HEK293 (cell line): Measurements from ENCODE around the gene PLEKHM2.

Experiments
- CTCF ChIA-PET: fragments of 350-600 bp; formaldehyde crosslinking; extraction: SDS; loops from one replicate; lab custom pipeline; 2021; ENCODE audit warnings: antibody characterized with exemption; lab: Yijun Ruan, JAX
- POLR2A ChIA-PET: fragments of 300-600 bp; formaldehyde crosslinking; extraction: SDS; loops from one replicate; lab custom pipeline; 2020; ENCODE audit warnings: antibody characterized with exemption, inconsistent platforms; lab: Yijun Ruan, JAX
- H3K27ac ChIP-seq: fragments of 200-500 bp; sonication (Bioruptor generic); 2 replicates; pipeline ENCODE4 v1.5.1; 2014; ENCODE audit warnings: low read depth, low read length, control low read depth, inconsistent platforms; ENCODE audit errors: extremely low read depth
- H3K36me3 ChIP-seq, 2 experiments: fragments of 200-500 bp in 1 of 2; sonication (Bioruptor generic) in 1 of 2; 1 replicate in 1 of 2; 2 replicates in 1 of 2; pipeline ENCODE4 v1.5.1; 2014 to 2017; ENCODE audit warnings: inconsistent platforms in 2 of 2, low read length in 2 of 2; ENCODE audit not compliant: control insufficient read depth in 2 of 2, insufficient read depth in 1 of 2
- H3K4me1 ChIP-seq: fragments of 200-500 bp; sonication (Bioruptor generic); 2 replicates; pipeline ENCODE4 v1.5.1; 2014; ENCODE audit warnings: mild to moderate bottlenecking, low read length, inconsistent platforms; ENCODE audit not compliant: control insufficient read depth, insufficient read depth
- H3K4me3 ChIP-seq: 2 replicates; pipeline ENCODE4 v1.5.1; 2011; ENCODE audit warnings: low read depth, mild to moderate bottlenecking, control low read depth, low read length, moderate library complexity
- H3K9me3 ChIP-seq: fragments of 200-500 bp; sonication (Bioruptor generic); 2 replicates; pipeline ENCODE4 v1.5.1; 2014; ENCODE audit warnings: low read depth, low read length, inconsistent platforms; ENCODE audit not compliant: control insufficient read depth, insufficient read depth
- BCL11B ChIP-seq: fragments of 450-650 bp; formaldehyde crosslinking; IDR thresholded peaks from 2 replicates; pipeline ENCODE4 v1.5.1; 2016; ENCODE audit warnings: low read depth, missing biosample characterization, missing genetic modification characterization
- GFI1B ChIP-seq: fragments of 450-650 bp; formaldehyde crosslinking; IDR thresholded peaks from 2 replicates; pipeline ENCODE4 v1.5.1; 2016; ENCODE audit warnings: missing biosample characterization, missing genetic modification characterization
- HOXA7 ChIP-seq: sonication (generic); formaldehyde crosslinking; IDR thresholded peaks from 2 replicates; pipeline ENCODE4 v1.8.1; 2022; ENCODE audit warnings: missing genetic modification reagents, borderline replicate concordance
- KLF17 ChIP-seq: fragments of 450-650 bp; formaldehyde crosslinking; IDR thresholded peaks from 2 replicates; pipeline ENCODE4 v1.5.1; 2016; ENCODE audit warnings: missing biosample characterization, missing genetic modification characterization
- KLF9 ChIP-seq: fragments of 450-650 bp; formaldehyde crosslinking; IDR thresholded peaks from 2 replicates; pipeline ENCODE4 v1.5.1; 2016; ENCODE audit warnings: missing biosample characterization, missing genetic modification characterization, low read depth
- OSR2 ChIP-seq: fragments of 450-650 bp; formaldehyde crosslinking; IDR thresholded peaks from 2 replicates; pipeline ENCODE4 v1.5.1; 2016; ENCODE audit warnings: missing biosample characterization, missing genetic modification characterization
- PRDM4 ChIP-seq: fragments of 450-650 bp; formaldehyde crosslinking; IDR thresholded peaks from 2 replicates; pipeline ENCODE4 v1.5.1; 2017; ENCODE audit warnings: missing biosample characterization, missing genetic modification characterization
- ZBTB48 ChIP-seq: fragments of 450-650 bp; formaldehyde crosslinking; IDR thresholded peaks from 2 replicates; pipeline ENCODE4 v1.5.1; 2016; ENCODE audit warnings: missing biosample characterization, missing genetic modification characterization
- ZFP37 ChIP-seq: fragments of 450-650 bp; formaldehyde crosslinking; IDR thresholded peaks from 2 replicates; pipeline ENCODE4 v1.5.1; 2016; ENCODE audit warnings: missing biosample characterization, missing genetic modification characterization
- ZIC2 ChIP-seq: fragments of 450-650 bp; formaldehyde crosslinking; IDR thresholded peaks from 2 replicates; pipeline ENCODE4 v1.5.1; 2016; ENCODE audit warnings: missing biosample characterization, missing genetic modification characterization
- ZNF175 ChIP-seq: fragments of 450-650 bp; formaldehyde crosslinking; IDR thresholded peaks from 2 replicates; pipeline ENCODE4 v1.5.1; 2016; ENCODE audit warnings: missing biosample characterization, missing genetic modification characterization
- ZNF48 ChIP-seq: fragments of 450-650 bp; formaldehyde crosslinking; IDR thresholded peaks from 2 replicates; pipeline ENCODE4 v1.5.1; 2016; ENCODE audit warnings: missing biosample characterization, missing genetic modification characterization
- ZNF488 ChIP-seq: fragments of 450-650 bp; formaldehyde crosslinking; IDR thresholded peaks from 2 replicates; pipeline ENCODE4 v1.5.1; 2016; ENCODE audit warnings: missing biosample characterization, missing genetic modification characterization
- ZNF513 ChIP-seq: fragments of 450-650 bp; IDR thresholded peaks from 2 replicates; pipeline ENCODE4 v1.5.1; 2018; ENCODE audit warnings: missing biosample characterization, missing genetic modification characterization
- TF ChIP-seq, protein P1 (sequence below): fragments of 450-650 bp; formaldehyde crosslinking; IDR thresholded peaks from 2 replicates; pipeline ENCODE4 v1.5.1; 2016; ENCODE audit warnings: missing biosample characterization, missing genetic modification characterization
- TF ChIP-seq, protein P2 (sequence below): fragments of 450-650 bp; formaldehyde crosslinking; conservative IDR thresholded peaks from 2 replicates; pipeline ENCODE4 v1.5.1; 2016; ENCODE audit warnings: low read depth, missing biosample characterization, missing genetic modification characterization

PLEKHM2 gene

DNA sequence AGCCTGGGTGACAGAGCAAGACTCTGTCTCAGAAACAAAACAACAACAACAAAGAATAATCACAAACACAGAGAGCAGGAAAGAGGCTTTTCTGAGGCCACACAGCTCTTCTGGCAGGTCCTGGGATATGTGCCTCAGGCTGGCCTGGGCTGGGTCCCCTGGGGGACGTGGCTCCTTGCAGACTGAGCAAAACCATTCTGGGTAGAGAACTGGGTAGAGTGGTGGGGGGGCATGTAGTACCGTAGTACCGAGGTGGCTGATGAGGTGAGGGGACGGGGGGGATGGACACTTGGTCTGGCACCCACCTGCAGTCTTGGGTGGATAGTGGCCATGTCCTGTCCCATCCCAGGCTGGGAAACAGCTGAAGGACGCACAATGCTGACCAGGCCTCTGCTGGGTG is 64.1 kb downstream of the PLEKHM2 start:
- ChIA-PET CTCF (interaction anchor here (0.6 kb wide), 1 partner anchor 270 kb away, joined by 3 read pairs; no protein-coding TSS in a partner anchor), POLR2A (interaction anchor here (0.5 kb wide), 1 partner anchor 62 kb away, joined by 3 read pairs; no protein-coding TSS in a partner anchor)
- H3K27ac ChIP-seq: no peak overlapping the region
- no peak for TF ChIP-seq ZNF488 (tag by site-specific recombination)
- TF ChIP-seq, protein P1, sequence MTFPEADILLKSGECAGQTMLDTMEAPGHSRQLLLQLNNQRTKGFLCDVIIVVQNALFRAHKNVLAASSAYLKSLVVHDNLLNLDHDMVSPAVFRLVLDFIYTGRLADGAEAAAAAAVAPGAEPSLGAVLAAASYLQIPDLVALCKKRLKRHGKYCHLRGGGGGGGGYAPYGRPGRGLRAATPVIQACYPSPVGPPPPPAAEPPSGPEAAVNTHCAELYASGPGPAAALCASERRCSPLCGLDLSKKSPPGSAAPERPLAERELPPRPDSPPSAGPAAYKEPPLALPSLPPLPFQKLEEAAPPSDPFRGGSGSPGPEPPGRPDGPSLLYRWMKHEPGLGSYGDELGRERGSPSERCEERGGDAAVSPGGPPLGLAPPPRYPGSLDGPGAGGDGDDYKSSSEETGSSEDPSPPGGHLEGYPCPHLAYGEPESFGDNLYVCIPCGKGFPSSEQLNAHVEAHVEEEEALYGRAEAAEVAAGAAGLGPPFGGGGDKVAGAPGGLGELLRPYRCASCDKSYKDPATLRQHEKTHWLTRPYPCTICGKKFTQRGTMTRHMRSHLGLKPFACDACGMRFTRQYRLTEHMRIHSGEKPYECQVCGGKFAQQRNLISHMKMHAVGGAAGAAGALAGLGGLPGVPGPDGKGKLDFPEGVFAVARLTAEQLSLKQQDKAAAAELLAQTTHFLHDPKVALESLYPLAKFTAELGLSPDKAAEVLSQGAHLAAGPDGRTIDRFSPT (tag by site-specific recombination): no peak
- TF ChIP-seq ZNF175 (tag by site-specific recombination): no peak
- TF ChIP-seq KLF9: no peak
- no peak for TF ChIP-seq ZFP37
- no peak for TF ChIP-seq PRDM4 (tag by site-specific recombination)
- no peak for TF ChIP-seq ZNF513 (tag by site-specific recombination)
- no peak for TF ChIP-seq GFI1B (tag by site-specific recombination)
- TF ChIP-seq ZBTB48 (tag by site-specific recombination): no peak
- no peak for TF ChIP-seq HOXA7 (CRISPR knock-in tag)
- no peak for TF ChIP-seq BCL11B (tag by site-specific recombination)
- no peak for TF ChIP-seq ZNF48 (tag by site-specific recombination)
- TF ChIP-seq ZIC2: no peak
- TF ChIP-seq, protein P2, sequence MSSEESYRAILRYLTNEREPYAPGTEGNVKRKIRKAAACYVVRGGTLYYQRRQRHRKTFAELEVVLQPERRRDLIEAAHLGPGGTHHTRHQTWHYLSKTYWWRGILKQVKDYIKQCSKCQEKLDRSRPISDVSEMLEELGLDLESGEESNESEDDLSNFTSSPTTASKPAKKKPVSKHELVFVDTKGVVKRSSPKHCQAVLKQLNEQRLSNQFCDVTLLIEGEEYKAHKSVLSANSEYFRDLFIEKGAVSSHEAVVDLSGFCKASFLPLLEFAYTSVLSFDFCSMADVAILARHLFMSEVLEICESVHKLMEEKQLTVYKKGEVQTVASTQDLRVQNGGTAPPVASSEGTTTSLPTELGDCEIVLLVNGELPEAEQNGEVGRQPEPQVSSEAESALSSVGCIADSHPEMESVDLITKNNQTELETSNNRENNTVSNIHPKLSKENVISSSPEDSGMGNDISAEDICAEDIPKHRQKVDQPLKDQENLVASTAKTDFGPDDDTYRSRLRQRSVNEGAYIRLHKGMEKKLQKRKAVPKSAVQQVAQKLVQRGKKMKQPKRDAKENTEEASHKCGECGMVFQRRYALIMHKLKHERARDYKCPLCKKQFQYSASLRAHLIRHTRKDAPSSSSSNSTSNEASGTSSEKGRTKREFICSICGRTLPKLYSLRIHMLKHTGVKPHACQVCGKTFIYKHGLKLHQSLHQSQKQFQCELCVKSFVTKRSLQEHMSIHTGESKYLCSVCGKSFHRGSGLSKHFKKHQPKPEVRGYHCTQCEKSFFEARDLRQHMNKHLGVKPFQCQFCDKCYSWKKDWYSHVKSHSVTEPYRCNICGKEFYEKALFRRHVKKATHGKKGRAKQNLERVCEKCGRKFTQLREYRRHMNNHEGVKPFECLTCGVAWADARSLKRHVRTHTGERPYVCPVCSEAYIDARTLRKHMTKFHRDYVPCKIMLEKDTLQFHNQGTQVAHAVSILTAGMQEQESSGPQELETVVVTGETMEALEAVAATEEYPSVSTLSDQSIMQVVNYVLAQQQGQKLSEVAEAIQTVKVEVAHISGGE (tag by site-specific recombination): no peak
- TF ChIP-seq OSR2: no peak
- no peak for TF ChIP-seq KLF17 (tag by site-specific recombination)
- TF ChIP-seq, all 188 proteins: peak for 0
- no peaks in the 10 kb centered on the region for H3K4me1 ChIP-seq
- no peaks in the 10 kb centered on the region for H3K36me3 ChIP-seq
- no peak overlapping the region for H3K4me3 ChIP-seq
- no peaks in the 10 kb centered on the region for H3K9me3 ChIP-seq
